Measurements from ENCODE around the gene SEC22A.

Gene SEC22A

DNA sequence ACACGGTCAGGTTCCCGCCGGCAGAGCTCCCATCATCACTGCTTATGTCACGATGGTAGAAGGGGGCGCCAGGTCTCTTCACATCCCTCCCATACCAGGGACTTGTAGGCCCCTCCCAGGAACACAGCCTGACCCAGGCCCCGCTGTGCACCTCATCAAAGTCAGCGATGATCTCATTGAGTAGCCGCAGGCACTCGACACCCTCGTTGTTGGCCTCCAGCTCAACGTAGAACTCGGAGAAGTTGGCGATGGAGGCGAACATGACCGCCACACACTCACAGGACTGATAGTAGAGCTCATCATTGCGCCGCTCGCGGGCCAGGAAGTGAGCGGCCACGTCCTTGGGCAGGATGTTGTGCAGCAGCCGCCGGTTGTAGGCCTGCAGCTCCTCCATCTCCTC lies 89.2 kb downstream of the SEC22A start:
- H3K27ac ChIP-seq (replicated peaks): no peak overlapping the region
- H3K27me3 ChIP-seq (ENCODE audit: insufficient read depth, poor library complexity, severe bottlenecking): no peaks in the 10 kb centered on the region
- no peak overlapping the region for H3K4me3 ChIP-seq (replicated peaks; ENCODE audit: insufficient read depth, low read length)
- DNase-seq (ENCODE audit: low read depth in 1 of 2, low spot score in 1 of 2): no peak
- TF ChIP-seq GABPA (IDR thresholded peaks at IDR 0.05; ENCODE audit: low read depth) (no peak), SPI1 (IDR thresholded peaks at IDR 0.05; ENCODE audit: borderline replicate concordance, low read depth) (no peak), POLR2AphosphoS5 (IDR thresholded peaks at IDR 0.05; ENCODE audit: low read depth) (no peak)
- TF ChIP-seq, protein P1, sequence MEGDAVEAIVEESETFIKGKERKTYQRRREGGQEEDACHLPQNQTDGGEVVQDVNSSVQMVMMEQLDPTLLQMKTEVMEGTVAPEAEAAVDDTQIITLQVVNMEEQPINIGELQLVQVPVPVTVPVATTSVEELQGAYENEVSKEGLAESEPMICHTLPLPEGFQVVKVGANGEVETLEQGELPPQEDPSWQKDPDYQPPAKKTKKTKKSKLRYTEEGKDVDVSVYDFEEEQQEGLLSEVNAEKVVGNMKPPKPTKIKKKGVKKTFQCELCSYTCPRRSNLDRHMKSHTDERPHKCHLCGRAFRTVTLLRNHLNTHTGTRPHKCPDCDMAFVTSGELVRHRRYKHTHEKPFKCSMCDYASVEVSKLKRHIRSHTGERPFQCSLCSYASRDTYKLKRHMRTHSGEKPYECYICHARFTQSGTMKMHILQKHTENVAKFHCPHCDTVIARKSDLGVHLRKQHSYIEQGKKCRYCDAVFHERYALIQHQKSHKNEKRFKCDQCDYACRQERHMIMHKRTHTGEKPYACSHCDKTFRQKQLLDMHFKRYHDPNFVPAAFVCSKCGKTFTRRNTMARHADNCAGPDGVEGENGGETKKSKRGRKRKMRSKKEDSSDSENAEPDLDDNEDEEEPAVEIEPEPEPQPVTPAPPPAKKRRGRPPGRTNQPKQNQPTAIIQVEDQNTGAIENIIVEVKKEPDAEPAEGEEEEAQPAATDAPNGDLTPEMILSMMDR (IDR thresholded peaks at IDR 0.05; ENCODE audit: insufficient read depth, low read length): no peak
- TF ChIP-seq, protein P2, sequence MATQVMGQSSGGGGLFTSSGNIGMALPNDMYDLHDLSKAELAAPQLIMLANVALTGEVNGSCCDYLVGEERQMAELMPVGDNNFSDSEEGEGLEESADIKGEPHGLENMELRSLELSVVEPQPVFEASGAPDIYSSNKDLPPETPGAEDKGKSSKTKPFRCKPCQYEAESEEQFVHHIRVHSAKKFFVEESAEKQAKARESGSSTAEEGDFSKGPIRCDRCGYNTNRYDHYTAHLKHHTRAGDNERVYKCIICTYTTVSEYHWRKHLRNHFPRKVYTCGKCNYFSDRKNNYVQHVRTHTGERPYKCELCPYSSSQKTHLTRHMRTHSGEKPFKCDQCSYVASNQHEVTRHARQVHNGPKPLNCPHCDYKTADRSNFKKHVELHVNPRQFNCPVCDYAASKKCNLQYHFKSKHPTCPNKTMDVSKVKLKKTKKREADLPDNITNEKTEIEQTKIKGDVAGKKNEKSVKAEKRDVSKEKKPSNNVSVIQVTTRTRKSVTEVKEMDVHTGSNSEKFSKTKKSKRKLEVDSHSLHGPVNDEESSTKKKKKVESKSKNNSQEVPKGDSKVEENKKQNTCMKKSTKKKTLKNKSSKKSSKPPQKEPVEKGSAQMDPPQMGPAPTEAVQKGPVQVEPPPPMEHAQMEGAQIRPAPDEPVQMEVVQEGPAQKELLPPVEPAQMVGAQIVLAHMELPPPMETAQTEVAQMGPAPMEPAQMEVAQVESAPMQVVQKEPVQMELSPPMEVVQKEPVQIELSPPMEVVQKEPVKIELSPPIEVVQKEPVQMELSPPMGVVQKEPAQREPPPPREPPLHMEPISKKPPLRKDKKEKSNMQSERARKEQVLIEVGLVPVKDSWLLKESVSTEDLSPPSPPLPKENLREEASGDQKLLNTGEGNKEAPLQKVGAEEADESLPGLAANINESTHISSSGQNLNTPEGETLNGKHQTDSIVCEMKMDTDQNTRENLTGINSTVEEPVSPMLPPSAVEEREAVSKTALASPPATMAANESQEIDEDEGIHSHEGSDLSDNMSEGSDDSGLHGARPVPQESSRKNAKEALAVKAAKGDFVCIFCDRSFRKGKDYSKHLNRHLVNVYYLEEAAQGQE (IDR thresholded peaks at IDR 0.05; ENCODE audit: insufficient replicate concordance, low read depth): no peak

DNA sequence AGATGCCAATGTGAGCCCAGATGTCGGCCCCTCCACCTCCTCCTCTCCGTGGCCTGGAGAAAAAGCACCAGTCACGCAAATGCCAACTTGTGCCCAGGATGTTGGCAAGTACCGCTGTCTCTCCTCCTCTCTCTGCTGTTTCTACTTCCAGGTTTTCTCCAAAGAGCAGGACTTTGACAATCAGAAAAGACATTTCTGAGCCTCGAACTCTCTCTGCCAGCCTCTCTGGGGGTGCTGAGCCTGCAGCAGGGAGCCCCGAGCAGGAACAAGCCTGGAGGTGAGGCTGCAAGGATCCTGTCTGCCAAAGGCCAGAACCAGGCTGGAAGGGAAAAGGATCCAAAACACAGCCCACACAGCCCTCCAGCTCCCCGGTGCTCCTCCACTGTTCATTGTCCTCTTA lies 89.7 kb downstream of the SEC22A start:
- no peaks in the 10 kb centered on the region for H3K27me3 ChIP-seq (ENCODE audit: insufficient read depth, poor library complexity, severe bottlenecking)
- TF ChIP-seq GABPA (IDR thresholded peaks at IDR 0.05; ENCODE audit: low read depth) (no peak), SPI1 (IDR thresholded peaks at IDR 0.05; ENCODE audit: borderline replicate concordance, low read depth) (no peak), POLR2AphosphoS5 (IDR thresholded peaks at IDR 0.05; ENCODE audit: low read depth) (no peak)
- TF ChIP-seq, protein P1 (IDR thresholded peaks at IDR 0.05; ENCODE audit: insufficient read depth, low read length): no peak
- TF ChIP-seq, protein P2 (IDR thresholded peaks at IDR 0.05; ENCODE audit: insufficient replicate concordance, low read depth): no peak
- no peak overlapping the region for H3K4me3 ChIP-seq (replicated peaks; ENCODE audit: insufficient read depth, low read length)
- H3K27ac ChIP-seq (replicated peaks): no peak overlapping the region
- DNase-seq (ENCODE audit: low read depth in 1 of 2, low spot score in 1 of 2): no peak

DNA sequence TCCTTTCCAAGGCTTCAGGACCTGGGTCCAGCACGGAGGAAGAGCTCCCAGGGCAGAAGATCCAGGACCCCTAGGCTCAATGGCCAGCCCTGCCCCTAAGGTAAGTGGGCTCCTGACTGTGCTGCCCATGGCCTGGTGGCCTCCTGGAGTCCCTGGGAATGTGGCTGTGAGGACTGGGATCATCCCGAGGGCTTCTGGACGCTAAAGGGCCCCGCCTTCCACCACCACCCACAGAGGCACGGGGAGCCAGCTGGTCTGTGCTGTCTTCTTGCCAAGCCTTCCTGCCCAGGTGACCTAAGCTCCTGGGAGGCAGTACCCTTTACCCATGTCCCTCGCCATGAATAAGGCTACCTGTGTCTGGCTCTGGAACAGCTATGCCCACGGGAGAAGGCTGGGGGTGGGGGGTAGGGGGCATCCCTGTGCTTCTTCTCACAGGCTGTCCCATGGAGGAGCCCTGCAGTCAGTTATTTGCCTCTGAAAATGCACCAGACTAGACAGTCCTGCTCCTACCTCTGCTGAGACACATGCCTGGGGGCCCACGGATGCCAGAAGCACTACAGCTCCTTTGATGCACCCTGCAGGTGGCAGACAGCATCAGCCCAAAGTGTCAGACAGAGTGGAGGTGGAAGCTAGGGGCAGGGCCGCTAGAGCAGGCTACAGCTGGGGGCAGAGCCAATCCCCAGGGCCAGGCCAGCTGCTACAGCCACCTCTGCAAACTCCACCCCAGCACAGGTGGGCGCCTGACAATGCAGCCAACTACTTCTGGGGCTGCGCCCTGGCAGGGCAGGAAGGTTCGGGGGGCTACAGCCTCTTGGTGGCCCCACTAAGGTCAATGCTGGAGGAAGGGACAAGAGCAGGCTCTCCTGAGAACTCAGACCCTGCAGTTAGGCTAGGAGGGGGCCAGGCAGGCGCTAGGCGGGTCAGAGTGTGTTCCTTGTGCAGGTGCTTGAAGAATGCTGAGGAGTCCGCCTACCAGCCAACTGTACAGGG lies 90.9 kb downstream of the SEC22A start:
- H3K27me3 ChIP-seq (ENCODE audit: insufficient read depth, poor library complexity, severe bottlenecking): no peaks in the 10 kb centered on the region
- DNase-seq (ENCODE audit: low read depth in 1 of 2, low spot score in 1 of 2): no peak
- no peak overlapping the region for H3K4me3 ChIP-seq (replicated peaks; ENCODE audit: insufficient read depth, low read length)
- no peak overlapping the region for H3K27ac ChIP-seq (replicated peaks)
- TF ChIP-seq POLR2AphosphoS5 (IDR thresholded peaks at IDR 0.05; ENCODE audit: low read depth) (no peak), GABPA (IDR thresholded peaks at IDR 0.05; ENCODE audit: low read depth) (no peak), SPI1 (IDR thresholded peaks at IDR 0.05; ENCODE audit: borderline replicate concordance, low read depth) (no peak)
- TF ChIP-seq, protein P1 (IDR thresholded peaks at IDR 0.05; ENCODE audit: insufficient read depth, low read length): no peak
- TF ChIP-seq, protein P2 (IDR thresholded peaks at IDR 0.05; ENCODE audit: insufficient replicate concordance, low read depth): no peak
